ENCODE results near the gene MYO5A. TPM values are rescaled to one million over a fixed set of nuclear protein-coding genes. Genes with fewer than 3 reads are reported as not detected.

Gene MYO5A
- total RNA-seq, 1 experiment from 2014 or later = 9.9 TPM

DNA sequence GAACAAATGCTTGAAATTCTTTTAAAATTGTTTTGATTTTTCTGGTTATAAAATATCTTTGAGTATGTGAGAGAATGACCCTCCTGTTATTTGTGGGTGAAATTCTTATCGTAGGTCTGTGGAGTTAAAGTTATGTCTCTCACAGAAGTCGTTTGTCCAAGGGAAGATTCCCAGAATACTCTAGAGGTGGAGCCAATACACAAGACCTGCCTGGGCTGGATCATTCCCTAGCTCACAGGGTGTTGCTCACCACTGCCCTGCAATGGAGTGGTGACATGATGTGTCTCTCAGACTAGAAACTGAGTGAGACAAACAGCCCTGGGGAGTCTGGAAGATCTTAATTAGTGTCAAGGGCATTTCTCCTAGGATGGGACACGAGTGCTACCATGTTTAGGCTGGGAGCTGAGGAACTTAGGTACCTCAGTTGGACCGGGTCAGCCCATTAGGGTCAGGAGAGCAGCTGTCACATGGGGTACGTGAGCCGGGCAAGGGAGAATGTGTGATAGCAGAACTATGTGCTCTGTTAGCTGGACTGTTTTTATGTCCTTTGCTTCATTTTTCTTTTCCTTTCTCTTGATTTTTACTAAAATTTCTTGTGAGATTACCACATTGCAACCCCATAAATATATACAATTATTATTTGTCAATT is 179.5 kb downstream of the MYO5A start:
- BruUV-seq (replicated peaks) = no TSS peak
- Histone ChIP-seq H3K4me3 (ENCODE audit: low read depth, low read length) (no peak overlapping the region), H3K27me3 (replicated peaks; ENCODE audit: control insufficient read depth, insufficient read depth, low read length) (no peaks in the 10 kb centered on the region), H3K4me1 (0 out of 2 replicates have a peak, but pooled peaks cover 6% of the 10 kb centered on the region), H3K36me3 (ENCODE audit: control insufficient read depth, insufficient read depth, low read length) (no peaks in the 10 kb centered on the region), H3K9me3 (no peaks in the 10 kb centered on the region)
- ChIA-PET CTCF (interaction anchor here (0.6 kb wide), 1 partner anchor 132 kb away, joined by 3 read pairs; no protein-coding TSS in a partner anchor), POLR2A (no interaction called here)
- intact Hi-C loops (cut with micrococcal nuclease; ENCODE audit: unreplicated experiment) = no loop called here
- Mint-ChIP-seq H3K4me1 (ENCODE audit: low read depth, unreplicated experiment) (peaks cover 5% of the 10 kb centered on the region), H3K27me3 (ENCODE audit: insufficient read depth, unreplicated experiment) (no peaks in the 10 kb centered on the region), H3K4me3 (ENCODE audit: unreplicated experiment) (no peak overlapping the region), H3K36me3 (ENCODE audit: insufficient read depth, unreplicated experiment) (no peaks in the 10 kb centered on the region), H3K27ac (ENCODE audit: unreplicated experiment) (no peak overlapping the region), H3K9me3 (ENCODE audit: unreplicated experiment) (no peaks in the 10 kb centered on the region)
- DNase-seq = no peak
- TF ChIP-seq CTCF (IDR thresholded peaks at IDR 0.05; ENCODE audit: insufficient read depth in 1 of 2, low read depth in 1 of 2, low read length in 1 of 2, severe bottlenecking in 1 of 2, unreplicated experiment in 1 of 2) = no peak

DNA sequence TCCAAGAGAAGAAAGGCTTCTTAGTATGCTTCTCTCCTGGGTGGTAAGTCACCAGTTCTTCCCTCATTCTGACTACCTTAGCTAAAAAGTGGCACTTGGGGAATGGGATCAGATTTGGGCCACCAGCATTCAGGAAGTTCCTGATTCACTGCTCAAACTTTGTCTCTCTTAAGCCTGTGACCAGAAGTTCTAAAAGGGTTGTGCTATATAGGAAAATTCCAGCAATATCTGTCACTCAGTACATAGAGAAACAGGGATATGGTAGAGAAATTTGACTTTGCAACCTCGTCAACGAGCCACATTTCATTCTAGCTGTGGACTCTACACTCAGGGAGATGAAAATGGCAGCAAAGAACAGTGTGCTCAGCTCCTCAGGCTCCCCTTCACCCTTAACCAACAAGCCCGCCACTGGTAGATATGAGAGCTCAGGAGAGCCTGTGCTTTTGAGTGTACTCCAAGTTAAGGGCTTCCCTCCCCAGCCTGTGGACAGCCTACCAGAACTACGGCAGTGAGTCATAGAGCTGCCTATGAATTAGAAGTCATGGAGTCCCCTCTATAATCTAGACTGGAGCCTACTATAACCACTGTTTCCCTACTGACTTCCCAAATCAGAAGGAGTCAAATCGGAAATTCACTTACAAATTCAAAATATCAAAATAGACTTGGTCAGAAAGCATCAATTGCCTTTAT is 180.5 kb downstream of the MYO5A start:
- no peaks in the 10 kb centered on the region for H3K27me3 Mint-ChIP-seq (ENCODE audit: insufficient read depth, unreplicated experiment)
- H3K9me3 Mint-ChIP-seq (ENCODE audit: unreplicated experiment) = no peaks in the 10 kb centered on the region
- no peaks in the 10 kb centered on the region for H3K27me3 ChIP-seq (replicated peaks; ENCODE audit: control insufficient read depth, insufficient read depth, low read length)
- H3K36me3 ChIP-seq (ENCODE audit: control insufficient read depth, insufficient read depth, low read length) = no peaks in the 10 kb centered on the region
- H3K4me3 ChIP-seq (ENCODE audit: low read depth, low read length) = no peak overlapping the region
- H3K9me3 ChIP-seq = no peaks in the 10 kb centered on the region
- BruUV-seq (replicated peaks) = no TSS peak
- no peak overlapping the region for H3K27ac Mint-ChIP-seq (ENCODE audit: unreplicated experiment)
- no peaks in the 10 kb centered on the region for H3K36me3 Mint-ChIP-seq (ENCODE audit: insufficient read depth, unreplicated experiment)
- DNase-seq = no peak
- 0 out of 2 replicates have a peak, but pooled peaks cover 10% of the 10 kb centered on the region for H3K4me1 ChIP-seq
- ChIA-PET POLR2A (no interaction called here), CTCF (no interaction called here)
- H3K4me3 Mint-ChIP-seq (ENCODE audit: unreplicated experiment) = no peak overlapping the region
- no peak for TF ChIP-seq CTCF (IDR thresholded peaks at IDR 0.05; ENCODE audit: insufficient read depth in 1 of 2, low read depth in 1 of 2, low read length in 1 of 2, severe bottlenecking in 1 of 2, unreplicated experiment in 1 of 2)
- intact Hi-C loops (cut with micrococcal nuclease; ENCODE audit: unreplicated experiment) = no loop called here
- H3K4me1 Mint-ChIP-seq (ENCODE audit: low read depth, unreplicated experiment) = peaks cover 9% of the 10 kb centered on the region

DNA sequence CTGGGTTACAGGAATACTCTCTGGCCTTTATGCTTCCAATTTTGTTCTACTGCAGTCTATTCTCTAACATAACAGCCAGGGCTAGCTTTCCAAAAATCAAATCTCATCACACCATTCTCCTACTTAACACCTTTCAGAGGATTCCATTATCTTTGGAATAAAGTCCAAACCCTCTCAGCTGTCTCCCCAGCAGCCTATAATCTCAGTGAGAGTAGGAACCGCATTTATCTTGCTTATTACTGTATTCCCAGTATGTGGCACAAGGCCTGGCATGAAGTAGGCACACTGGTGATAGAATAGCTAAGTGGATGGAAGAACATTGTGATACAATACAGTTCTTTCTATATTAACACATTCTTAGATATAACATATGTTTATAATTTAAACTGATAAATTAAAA is 184.1 kb downstream of the MYO5A start:
- Mint-ChIP-seq H3K4me3 (ENCODE audit: unreplicated experiment) (no peak overlapping the region), H3K4me1 (ENCODE audit: low read depth, unreplicated experiment) (peaks cover 9% of the 10 kb centered on the region), H3K9me3 (ENCODE audit: unreplicated experiment) (no peaks in the 10 kb centered on the region), H3K27me3 (ENCODE audit: insufficient read depth, unreplicated experiment) (no peaks in the 10 kb centered on the region), H3K36me3 (ENCODE audit: insufficient read depth, unreplicated experiment) (no peaks in the 10 kb centered on the region), H3K27ac (ENCODE audit: unreplicated experiment) (no peak overlapping the region)
- CTCF ChIA-PET = no interaction called here
- Histone ChIP-seq H3K9me3 (no peaks in the 10 kb centered on the region), H3K4me3 (ENCODE audit: low read depth, low read length) (no peak overlapping the region), H3K27me3 (replicated peaks; ENCODE audit: control insufficient read depth, insufficient read depth, low read length) (no peaks in the 10 kb centered on the region), H3K36me3 (ENCODE audit: control insufficient read depth, insufficient read depth, low read length) (no peaks in the 10 kb centered on the region), H3K4me1 (0 out of 2 replicates have a peak, but pooled peaks cover 10% of the 10 kb centered on the region)
- no peak for DNase-seq
- intact Hi-C loops (cut with micrococcal nuclease; ENCODE audit: unreplicated experiment) = no loop called here
- POLR2A ChIA-PET = no interaction called here
- BruUV-seq (replicated peaks) = no TSS peak
- TF ChIP-seq CTCF (IDR thresholded peaks at IDR 0.05; ENCODE audit: insufficient read depth in 1 of 2, low read depth in 1 of 2, low read length in 1 of 2, severe bottlenecking in 1 of 2, unreplicated experiment in 1 of 2) = no peak
